HL-60 (cell line): ENCODE data around the gene TRIP6.

Experiments used
- GABPA ChIP-seq: IDR thresholded peaks from 2 replicates; pipeline ENCODE4 v1.6.1; 2012; ENCODE audit warnings: low read depth
- POLR2AphosphoS5 ChIP-seq: IDR thresholded peaks from 2 replicates; pipeline ENCODE4 v1.6.1; 2012; ENCODE audit warnings: low read depth
- SPI1 ChIP-seq: IDR thresholded peaks from 2 replicates; pipeline ENCODE4 v1.6.1; 2012; ENCODE audit warnings: low read depth, mild to moderate bottlenecking, borderline replicate concordance
- TF ChIP-seq, protein P1 (sequence below): IDR thresholded peaks from one replicate; pipeline ENCODE4 v1.5.1; 2011; ENCODE audit warnings: low read length, control low read depth, inconsistent platforms; ENCODE audit not compliant: insufficient read depth
- TF ChIP-seq, protein P2 (sequence below): IDR thresholded peaks from 2 replicates; pipeline ENCODE4 v1.6.1; 2012; ENCODE audit warnings: low read depth; ENCODE audit not compliant: insufficient replicate concordance

DNA sequence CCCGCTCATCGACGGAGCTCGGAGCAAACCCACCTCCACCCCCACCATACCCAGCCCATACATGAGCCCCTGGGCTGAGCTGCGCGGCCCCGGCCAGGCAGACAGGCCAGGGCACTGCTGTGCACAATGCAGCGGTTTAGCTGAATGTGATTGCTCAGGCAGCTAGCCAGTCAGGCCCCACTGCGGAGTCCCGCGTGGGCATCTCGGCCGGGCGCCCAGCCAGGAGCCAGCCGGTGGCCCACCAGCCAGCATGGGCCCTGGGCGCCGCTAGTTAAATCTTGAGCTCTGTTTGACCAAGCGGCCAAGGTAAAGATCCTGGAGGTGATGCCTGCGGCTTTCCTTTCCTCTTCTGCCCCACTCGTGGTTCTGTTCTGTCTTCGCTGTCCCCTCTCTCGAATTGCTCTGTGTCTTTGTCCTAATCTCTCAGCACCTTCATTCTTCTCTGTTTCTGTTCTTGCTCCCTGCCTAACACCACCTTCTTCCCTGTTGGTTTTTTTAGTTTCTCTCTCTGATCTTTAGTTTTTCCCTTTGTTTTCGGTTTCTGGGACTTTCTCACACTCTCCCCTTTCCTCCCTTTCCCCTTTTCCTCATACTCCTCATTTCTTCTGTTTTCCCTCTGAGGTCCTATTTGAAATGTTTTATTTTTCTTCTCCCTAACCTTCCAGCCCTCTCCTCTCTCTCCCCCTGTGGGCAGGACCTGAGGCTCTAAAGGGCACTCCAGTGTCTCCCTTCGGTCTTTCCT is 15.8 kb downstream of the TRIP6 start:
- TF ChIP-seq POLR2AphosphoS5 (no peak), SPI1 (no peak), GABPA (no peak)
- TF ChIP-seq, protein P1, sequence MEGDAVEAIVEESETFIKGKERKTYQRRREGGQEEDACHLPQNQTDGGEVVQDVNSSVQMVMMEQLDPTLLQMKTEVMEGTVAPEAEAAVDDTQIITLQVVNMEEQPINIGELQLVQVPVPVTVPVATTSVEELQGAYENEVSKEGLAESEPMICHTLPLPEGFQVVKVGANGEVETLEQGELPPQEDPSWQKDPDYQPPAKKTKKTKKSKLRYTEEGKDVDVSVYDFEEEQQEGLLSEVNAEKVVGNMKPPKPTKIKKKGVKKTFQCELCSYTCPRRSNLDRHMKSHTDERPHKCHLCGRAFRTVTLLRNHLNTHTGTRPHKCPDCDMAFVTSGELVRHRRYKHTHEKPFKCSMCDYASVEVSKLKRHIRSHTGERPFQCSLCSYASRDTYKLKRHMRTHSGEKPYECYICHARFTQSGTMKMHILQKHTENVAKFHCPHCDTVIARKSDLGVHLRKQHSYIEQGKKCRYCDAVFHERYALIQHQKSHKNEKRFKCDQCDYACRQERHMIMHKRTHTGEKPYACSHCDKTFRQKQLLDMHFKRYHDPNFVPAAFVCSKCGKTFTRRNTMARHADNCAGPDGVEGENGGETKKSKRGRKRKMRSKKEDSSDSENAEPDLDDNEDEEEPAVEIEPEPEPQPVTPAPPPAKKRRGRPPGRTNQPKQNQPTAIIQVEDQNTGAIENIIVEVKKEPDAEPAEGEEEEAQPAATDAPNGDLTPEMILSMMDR: no peak
- TF ChIP-seq, protein P2, sequence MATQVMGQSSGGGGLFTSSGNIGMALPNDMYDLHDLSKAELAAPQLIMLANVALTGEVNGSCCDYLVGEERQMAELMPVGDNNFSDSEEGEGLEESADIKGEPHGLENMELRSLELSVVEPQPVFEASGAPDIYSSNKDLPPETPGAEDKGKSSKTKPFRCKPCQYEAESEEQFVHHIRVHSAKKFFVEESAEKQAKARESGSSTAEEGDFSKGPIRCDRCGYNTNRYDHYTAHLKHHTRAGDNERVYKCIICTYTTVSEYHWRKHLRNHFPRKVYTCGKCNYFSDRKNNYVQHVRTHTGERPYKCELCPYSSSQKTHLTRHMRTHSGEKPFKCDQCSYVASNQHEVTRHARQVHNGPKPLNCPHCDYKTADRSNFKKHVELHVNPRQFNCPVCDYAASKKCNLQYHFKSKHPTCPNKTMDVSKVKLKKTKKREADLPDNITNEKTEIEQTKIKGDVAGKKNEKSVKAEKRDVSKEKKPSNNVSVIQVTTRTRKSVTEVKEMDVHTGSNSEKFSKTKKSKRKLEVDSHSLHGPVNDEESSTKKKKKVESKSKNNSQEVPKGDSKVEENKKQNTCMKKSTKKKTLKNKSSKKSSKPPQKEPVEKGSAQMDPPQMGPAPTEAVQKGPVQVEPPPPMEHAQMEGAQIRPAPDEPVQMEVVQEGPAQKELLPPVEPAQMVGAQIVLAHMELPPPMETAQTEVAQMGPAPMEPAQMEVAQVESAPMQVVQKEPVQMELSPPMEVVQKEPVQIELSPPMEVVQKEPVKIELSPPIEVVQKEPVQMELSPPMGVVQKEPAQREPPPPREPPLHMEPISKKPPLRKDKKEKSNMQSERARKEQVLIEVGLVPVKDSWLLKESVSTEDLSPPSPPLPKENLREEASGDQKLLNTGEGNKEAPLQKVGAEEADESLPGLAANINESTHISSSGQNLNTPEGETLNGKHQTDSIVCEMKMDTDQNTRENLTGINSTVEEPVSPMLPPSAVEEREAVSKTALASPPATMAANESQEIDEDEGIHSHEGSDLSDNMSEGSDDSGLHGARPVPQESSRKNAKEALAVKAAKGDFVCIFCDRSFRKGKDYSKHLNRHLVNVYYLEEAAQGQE: no peak
